Breast epithelium (tissue), 4 donors: Measurements from ENCODE around the gene SFXN5. TPM values are rescaled to one million over a fixed set of nuclear protein-coding genes. Genes with fewer than 3 reads are reported as not detected.

Experiments used
- DNase-seq, 2 donors: peaks; one replicate each; pipeline ENCODE4 v3.0.0-alpha.2; 2019; ENCODE audit warnings: low spot score in 2 of 2
- H3K27ac ChIP-seq, 2 donors: fragments of 200-600 bp; sonication (generic) in 1 of 2; one replicate each; pipeline ENCODE4 v1.5.1; 2016 to 2019; ENCODE audit warnings: mild to moderate bottlenecking in 1 of 2
- H3K27me3 ChIP-seq, 2 donors: fragments of 200-600 bp; sonication (generic) in 1 of 2; one replicate each; pipeline versions ENCODE4 v1.5.1 to v1.6.0; 2017 to 2019; ENCODE audit warnings: control low read depth in 1 of 2, mild to moderate bottlenecking in 1 of 2
- H3K36me3 ChIP-seq: fragments of 200-600 bp; one replicate; pipeline ENCODE4 v1.5.1; 2019
- H3K4me1 ChIP-seq, 2 donors: fragments of 200-600 bp; sonication (generic); one replicate each; pipeline ENCODE4 v1.5.1; 2016 to 2019; ENCODE audit warnings: control low read depth in 1 of 2
- H3K4me3 ChIP-seq, 3 donors: fragments of 200-600 bp; sonication (generic); 1 replicate in 2 of 3; 2 replicates in 1 of 3; pipeline ENCODE4 v1.5.1; 2016 to 2019; ENCODE audit warnings: mild to moderate bottlenecking in 3 of 3, moderate library complexity in 2 of 3
- H3K9me3 ChIP-seq, 2 donors: fragments of 200-600 bp; sonication (generic) in 1 of 2; one replicate each; pipeline ENCODE4 v1.5.1; 2016 to 2019; ENCODE audit warnings: control low read depth in 1 of 2
- CTCF ChIP-seq, 3 donors: fragments of 450-650 bp; IDR thresholded peaks; one replicate each; pipeline ENCODE4 v1.5.1; 2016 to 2017; ENCODE audit warnings: antibody characterized with exemption in 3 of 3, mild to moderate bottlenecking in 3 of 3, moderate library complexity in 3 of 3
- POLR2A ChIP-seq: fragments of 450-650 bp; IDR thresholded peaks from one replicate; pipeline ENCODE4 v1.6.1; 2016; ENCODE audit warnings: antibody characterized with exemption, mild to moderate bottlenecking, moderate library complexity
- POLR2AphosphoS5 ChIP-seq, 3 donors: sonication (generic); formaldehyde crosslinking; IDR thresholded peaks; one replicate each; pipeline ENCODE4 v1.6.1; 2017; ENCODE audit warnings: antibody characterized with exemption in 3 of 3
- intact Hi-C: fragments of 100-400 bp; cut with DNase I; formaldehyde crosslinking; loops from one replicate; pipeline ENCODE4 v1.15.1; 2023; ENCODE audit warnings: low total_unique reads
- total RNA-seq, 3 donors: library from RNA; depleted of rRNA; stranded (reverse); fragments of >200 nt; gene quantifications; one replicate each; pipeline ENCODE4 v1.1.0, GENCODE V29; 2016

The SFXN5 gene
- total RNA-seq, 3 donors from 2014 or later, result 6.7 to 19.6 (median 12.8) TPM

GRCh38 chr2:72972352-72973136, 99.0 kb downstream of the SFXN5 start:
- intact Hi-C loops, result loop anchor here (5.0 kb wide), 1 partner anchor 1285 kb away; no protein-coding TSS in a partner anchor
- no peaks in the 10 kb centered on the region for H3K36me3 ChIP-seq
- H3K27ac ChIP-seq, result no peak overlapping the region
- no peaks in the 10 kb centered on the region for H3K27me3 ChIP-seq
- TF ChIP-seq POLR2A (no peak), CTCF (IDR thresholded peaks at IDR 0.05) (no peak), POLR2AphosphoS5 (IDR thresholded peaks at IDR 0.05) (no peak)
- H3K4me3 ChIP-seq, result no peak overlapping the region
- H3K9me3 ChIP-seq, result no peaks in the 10 kb centered on the region
- H3K4me1 ChIP-seq, result no peaks in the 10 kb centered on the region
- no peak for DNase-seq

- no peaks in the 10 kb centered on the region for H3K36me3 ChIP-seq
Observed at GRCh38 chr2:72971036-72971435, 100.5 kb downstream of the SFXN5 start.

GRCh38 chr2:72969706-72970105, 101.8 kb downstream of the SFXN5 start:
- intact Hi-C loops, result loop anchor here (5.0 kb wide), 1 partner anchor 1282 kb away; no protein-coding TSS in a partner anchor
- Histone ChIP-seq H3K27ac (no peak overlapping the region), H3K9me3 (no peaks in the 10 kb centered on the region), H3K4me1 (no peaks in the 10 kb centered on the region), H3K36me3 (no peaks in the 10 kb centered on the region), H3K4me3 (no peak overlapping the region), H3K27me3 (no peaks in the 10 kb centered on the region)
- DNase-seq, result no peak
- no peak for TF ChIP-seq CTCF (IDR thresholded peaks at IDR 0.05)
- no peak for TF ChIP-seq POLR2AphosphoS5 (IDR thresholded peaks at IDR 0.05)
- no peak for TF ChIP-seq POLR2A

More at GRCh38 chr2:72971036-72971435, 100.5 kb downstream of the SFXN5 start:
- intact Hi-C loops, result loop anchor here (5.0 kb wide), 1 partner anchor 1284 kb away; no protein-coding TSS in a partner anchor
- TF ChIP-seq POLR2A (no peak), POLR2AphosphoS5 (IDR thresholded peaks at IDR 0.05) (no peak), CTCF (IDR thresholded peaks at IDR 0.05) (no peak)
- no peaks in the 10 kb centered on the region for H3K9me3 ChIP-seq
- H3K4me3 ChIP-seq, result no peak overlapping the region
- no peak for DNase-seq
- no peak overlapping the region for H3K27ac ChIP-seq
- H3K4me1 ChIP-seq, result no peaks in the 10 kb centered on the region
- H3K27me3 ChIP-seq, result no peaks in the 10 kb centered on the region

- no peaks in the 10 kb centered on the region for H3K27me3 ChIP-seq
- H3K27ac ChIP-seq, result no peak overlapping the region
- H3K4me1 ChIP-seq, result no peaks in the 10 kb centered on the region
- no peaks in the 10 kb centered on the region for H3K9me3 ChIP-seq
- H3K36me3 ChIP-seq, result no peaks in the 10 kb centered on the region
- no peak overlapping the region for H3K4me3 ChIP-seq
- intact Hi-C loops, result no loop called here
- TF ChIP-seq POLR2A, result no peak
- TF ChIP-seq CTCF (IDR thresholded peaks at IDR 0.05), result no peak
- no peak for TF ChIP-seq POLR2AphosphoS5 (IDR thresholded peaks at IDR 0.05)
- no peak for DNase-seq
Observed at GRCh38 chr2:72968286-72968685, 103.2 kb downstream of the SFXN5 start.

- intact Hi-C loops, result no loop called here
- Histone ChIP-seq H3K4me3 (no peak overlapping the region), H3K27me3 (no peaks in the 10 kb centered on the region), H3K9me3 (no peaks in the 10 kb centered on the region), H3K36me3 (no peaks in the 10 kb centered on the region), H3K27ac (no peak overlapping the region), H3K4me1 (no peaks in the 10 kb centered on the region)
- TF ChIP-seq POLR2AphosphoS5 (IDR thresholded peaks at IDR 0.05), result no peak
- no peak for TF ChIP-seq POLR2A
- TF ChIP-seq CTCF (IDR thresholded peaks at IDR 0.05), result no peak
- no peak for DNase-seq
Observed at GRCh38 chr2:72965770-72966450, 105.6 kb downstream of the SFXN5 start.
